NCI-H345 treated with DMSO at 0.1 percent for 48 hours (cell line): Measurements from ENCODE around the gene DTD1.

ENCODE experiments used
- DNase-seq: peaks from one replicate; lab custom pipeline; 2025; ENCODE audit not compliant: unreplicated experiment; lab: John Stamatoyannopoulos, UW

Gene DTD1

GRCh38 chr20:18790787-18791186 lies 202.9 kb downstream of the DTD1 start:
- DNase-seq, result no peak

DNA sequence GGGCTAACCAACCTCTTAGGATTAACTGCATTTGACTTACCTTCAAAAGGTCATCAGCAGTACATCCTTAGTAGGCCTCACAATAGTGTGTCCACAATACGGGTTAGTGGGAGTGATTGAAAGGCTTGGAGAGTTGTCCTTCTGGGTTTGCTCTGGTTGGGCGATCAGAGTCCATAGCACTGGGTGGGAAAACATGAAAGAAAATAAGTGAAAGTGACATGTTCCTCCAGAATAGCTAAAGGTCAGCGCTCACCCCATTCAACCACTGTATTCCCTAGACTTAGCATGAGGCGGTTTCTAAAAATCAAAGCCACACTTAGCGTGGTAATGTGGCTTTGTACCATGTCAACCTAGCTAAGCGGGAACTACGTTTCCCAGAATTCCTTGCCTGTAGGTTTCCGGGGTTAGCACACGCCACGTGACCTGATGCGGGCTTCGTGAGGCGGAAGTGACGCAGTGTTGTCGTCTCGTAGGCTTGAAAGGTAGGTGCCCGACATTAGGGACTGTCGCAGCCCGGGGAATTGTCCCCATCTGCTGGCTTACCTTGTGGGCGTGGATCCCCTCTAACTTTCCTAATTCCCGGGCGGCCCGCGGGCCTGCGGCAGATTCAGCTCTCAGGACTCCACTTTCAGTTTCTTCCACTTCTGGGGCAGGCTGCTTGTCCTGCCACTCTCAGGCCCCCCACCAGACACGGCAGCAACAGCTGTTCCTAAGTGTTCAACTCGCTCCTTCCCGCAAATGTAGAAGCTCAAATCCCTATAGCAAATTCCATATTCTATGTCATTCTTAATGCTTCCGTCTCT lies 206.0 kb downstream of the DTD1 start:
- DNase-seq, result peak; percentile 96

- DNase-seq, result no peak
Measured at GRCh38 chr20:18794428-18794787, 206.6 kb downstream of the DTD1 start.

DNA sequence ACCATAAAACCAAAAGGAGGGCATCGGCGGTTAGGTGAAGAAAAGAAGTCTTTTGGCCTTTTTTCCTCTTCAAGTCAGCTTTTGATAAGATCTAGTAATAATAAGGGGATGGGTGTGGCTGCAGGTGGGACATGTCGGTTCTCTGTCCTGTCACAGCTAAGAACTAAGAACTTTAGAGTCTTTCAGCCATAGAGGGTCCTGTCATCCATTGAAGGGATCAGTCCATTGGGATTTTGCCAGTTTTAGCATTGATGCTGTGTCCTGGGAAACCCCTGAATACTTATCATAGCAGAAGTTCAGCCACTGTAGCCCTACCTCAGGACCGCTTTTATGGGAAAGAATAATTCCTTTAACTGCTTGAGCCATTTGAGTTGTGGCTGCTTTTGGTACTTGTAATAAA lies 207.5 kb downstream of the DTD1 start:
- DNase-seq, result no peak

DNA sequence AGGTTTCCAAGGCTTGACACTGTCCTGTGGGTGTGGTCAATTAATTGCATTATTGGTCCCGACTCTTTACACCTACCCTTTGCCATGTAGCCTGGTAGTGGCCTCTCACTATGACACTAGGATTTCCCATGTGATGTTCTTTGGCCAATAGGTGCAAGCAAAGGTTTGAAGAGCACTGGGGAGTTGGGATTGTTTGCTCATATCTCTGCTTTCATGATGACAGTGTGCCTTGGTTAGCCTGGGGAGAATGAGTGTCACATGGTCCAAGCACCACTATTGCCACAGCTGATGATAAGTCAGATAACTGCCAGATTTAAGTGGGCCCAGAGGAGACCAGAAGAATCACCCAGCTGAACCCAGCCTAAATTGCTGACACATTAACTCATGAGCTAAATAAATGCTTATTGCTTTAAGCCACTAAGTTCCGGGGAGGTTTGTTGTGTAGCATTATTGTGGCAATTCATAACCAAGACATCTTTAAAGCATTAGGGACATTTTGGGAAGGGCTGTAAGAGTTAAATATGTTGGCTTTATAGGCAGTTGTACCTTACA lies 208.5 kb downstream of the DTD1 start:
- DNase-seq, result no peak

GRCh38 chr20:18801516-18801915 lies 213.7 kb downstream of the DTD1 start:
- DNase-seq, result no peak

DNA sequence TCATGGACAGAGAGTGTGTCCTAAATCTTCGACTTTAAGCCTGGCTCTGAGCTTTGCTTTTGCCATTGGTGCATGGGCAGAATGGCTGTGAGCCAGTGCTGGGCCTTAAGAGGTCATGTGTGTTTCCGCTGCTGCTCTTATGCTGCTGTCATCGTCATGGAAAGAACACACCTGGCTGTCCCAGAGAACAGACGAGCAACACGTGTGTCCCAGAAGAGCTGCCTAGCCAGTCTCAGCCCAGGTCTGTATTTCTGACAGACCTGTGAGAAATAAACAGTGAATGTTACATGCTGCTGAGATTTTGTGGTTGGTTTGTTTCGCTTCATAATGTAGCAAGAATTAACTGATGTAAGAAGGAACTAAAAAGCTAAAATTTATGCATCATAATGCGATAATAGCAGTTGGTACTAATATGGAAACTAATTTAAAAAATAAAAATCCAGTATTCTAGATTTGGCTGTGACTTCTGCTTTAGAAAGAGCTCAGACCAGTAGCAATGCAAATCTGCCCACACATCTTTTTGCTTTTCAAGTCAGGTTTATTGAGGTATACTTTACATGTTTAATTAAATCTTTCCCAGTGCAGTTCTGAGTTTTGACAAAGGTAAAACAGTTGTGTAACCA lies 214.3 kb downstream of the DTD1 start:
- DNase-seq, result no peak

- no peak for DNase-seq
Measured at GRCh38 chr20:18805881-18806280, 218.0 kb downstream of the DTD1 start.

DNA sequence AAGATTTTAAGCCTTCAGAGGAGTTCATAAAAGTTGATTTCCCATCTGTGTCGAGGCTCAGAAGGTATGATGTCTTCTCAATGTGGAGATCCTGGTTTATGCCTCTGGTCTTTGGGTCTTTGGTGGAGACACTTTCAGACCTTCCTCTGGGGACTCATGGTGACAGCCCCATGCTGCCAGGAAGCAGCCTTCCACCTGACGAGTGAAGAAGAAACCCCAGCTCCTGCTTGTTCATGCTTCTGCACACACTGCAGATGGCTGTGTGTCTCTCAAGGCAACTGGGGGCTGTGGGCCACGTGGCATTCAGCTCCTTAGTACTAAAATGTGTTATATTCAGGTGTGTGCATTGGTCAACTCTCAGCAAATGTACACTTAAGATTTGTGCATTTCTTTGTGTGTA lies 220.9 kb downstream of the DTD1 start:
- DNase-seq, result no peak

DNA sequence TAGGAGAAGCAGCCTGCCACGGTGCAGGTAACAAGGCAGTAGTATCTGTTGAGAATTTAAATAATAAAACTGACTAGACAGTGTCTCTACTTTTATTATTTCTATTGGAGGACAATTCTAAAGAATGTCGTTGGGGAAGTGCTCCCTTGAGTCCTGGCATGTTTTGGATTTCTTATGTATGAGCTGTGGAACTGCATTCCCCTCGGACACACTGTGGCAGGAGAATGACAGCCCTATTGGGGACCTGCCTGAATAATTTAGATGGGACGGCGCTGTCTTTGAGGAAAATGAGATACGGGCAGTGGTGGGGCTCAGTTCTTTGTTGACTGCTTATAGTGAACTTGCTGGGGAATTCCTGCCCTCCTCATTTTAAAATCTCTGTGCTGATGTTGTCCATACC lies 223.3 kb downstream of the DTD1 start:
- no peak for DNase-seq

GRCh38 chr20:18811904-18812303 lies 224.1 kb downstream of the DTD1 start:
- DNase-seq, result no peak

- DNase-seq, result no peak
Measured at GRCh38 chr20:18813483-18813882, 225.6 kb downstream of the DTD1 start, which contains the start of gene SCP2D1. Gene SCP2D1, plus strand, starts transcription at chr20:18813783. Its CDS starts 33 bp downstream, at chr20:18813816.

DNA sequence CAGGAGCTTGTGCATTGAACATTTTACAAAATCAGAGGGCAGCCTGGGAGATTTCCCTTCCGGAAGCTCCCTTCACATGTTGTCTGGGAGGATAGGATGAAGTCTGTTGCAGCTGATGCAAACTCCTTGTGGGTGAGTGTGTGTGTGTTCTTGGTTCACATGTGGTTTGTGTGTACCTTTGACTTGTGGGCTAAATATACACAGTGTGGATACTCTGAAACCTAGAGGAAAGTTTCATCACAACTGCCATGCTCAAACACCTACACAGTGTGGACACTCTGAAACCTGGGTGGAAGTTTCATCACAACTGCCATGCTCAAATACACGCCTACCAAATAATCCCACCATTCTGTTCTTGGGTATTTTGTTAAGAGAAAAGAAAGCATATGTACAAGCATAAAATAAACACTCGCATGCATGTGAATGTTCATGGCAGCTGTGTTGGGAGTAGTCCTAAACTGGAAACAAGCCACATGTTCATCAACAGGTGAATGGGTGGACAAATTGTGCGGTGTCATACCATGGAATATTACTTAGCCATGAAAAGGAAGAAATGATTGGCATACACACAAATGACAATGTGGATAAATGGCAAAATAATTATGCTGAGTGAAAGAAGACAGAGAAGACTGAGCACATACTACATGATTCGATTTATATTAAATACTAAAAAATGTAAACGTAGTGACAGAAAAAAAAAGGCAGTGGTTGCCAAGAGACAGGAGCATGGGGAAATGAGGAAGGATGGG lies 227.5 kb downstream of the DTD1 start:
- DNase-seq, result no peak
